WTC11 (cell line): Measurements from ENCODE around the gene CENPT.

ENCODE experiments used
- CTCF ChIP-seq: fragments of 200-600 bp; IDR thresholded peaks from 2 replicates; pipeline ENCODE4 v1.8.0; 2022; ENCODE audit warnings: antibody characterized with exemption
- RORB ChIP-seq: fragments of 250-450 bp; sonication (Bioruptor Pico); IDR thresholded peaks from 2 replicates; pipeline ENCODE4 v1.9.0; 2021; ENCODE audit warnings: mild to moderate bottlenecking
- TF ChIP-seq, protein P1 (sequence below): sonication (generic); formaldehyde crosslinking; IDR thresholded peaks from 2 replicates; pipeline ENCODE4 v1.8.0; 2022; ENCODE audit warnings: mild to moderate bottlenecking, missing genetic modification reagents

- TF ChIP-seq CTCF (no peak), RORB (CRISPR knock-in tag) (no peak)
- TF ChIP-seq, protein P1, sequence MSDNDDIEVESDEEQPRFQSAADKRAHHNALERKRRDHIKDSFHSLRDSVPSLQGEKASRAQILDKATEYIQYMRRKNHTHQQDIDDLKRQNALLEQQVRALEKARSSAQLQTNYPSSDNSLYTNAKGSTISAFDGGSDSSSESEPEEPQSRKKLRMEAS = no peak
Measured at GRCh38 chr16:67825119-67825518, 22.4 kb downstream of the CENPT start.
